HepG2 (cell line): Measurements from ENCODE around the gene SEPHS2. TPM values are rescaled to one million over a fixed set of nuclear protein-coding genes. Genes with fewer than 3 reads are reported as not detected.
A peak's percentile ranks its signal among the peaks of the same experiment; 100 is the strongest.

Source experiments
- ATF7-NPFF ChIP-seq: sonication (generic); formaldehyde crosslinking; IDR thresholded peaks from 2 replicates; pipeline ENCODE4 v1.8.1; 2023; ENCODE audit warnings: mild to moderate bottlenecking, low read depth, missing genetic modification reagents, moderate library complexity
- CBX1 ChIP-seq: IDR thresholded peaks from one replicate; pipeline ENCODE4 v1.6.1; 2016; ENCODE audit warnings: antibody characterized with exemption, low read depth
- CEBPG ChIP-seq: IDR thresholded peaks from 2 replicates; pipeline ENCODE4 v1.6.1; 2016
- CENPX ChIP-seq: sonication (generic); formaldehyde crosslinking; IDR thresholded peaks from 2 replicates; pipeline ENCODE4 v1.9.0; 2021; ENCODE audit warnings: mild to moderate bottlenecking, missing genetic modification reagents, moderate library complexity
- HDAC1 ChIP-seq: sonication (generic); formaldehyde crosslinking; IDR thresholded peaks from 2 replicates; pipeline ENCODE4 v1.5.1; 2020; ENCODE audit warnings: mild to moderate bottlenecking, missing genetic modification reagents
- IKZF4 ChIP-seq: sonication (generic); formaldehyde crosslinking; IDR thresholded peaks from 2 replicates; pipeline ENCODE4 v1.5.1; 2020; ENCODE audit warnings: borderline replicate concordance, mild to moderate bottlenecking, low read depth, missing genetic modification reagents; ENCODE audit errors: not compliant biosample characterization
- JUNB ChIP-seq: sonication (generic); formaldehyde crosslinking; IDR thresholded peaks from 2 replicates; pipeline ENCODE4 v1.8.0; 2022; ENCODE audit warnings: missing genetic modification reagents, mild to moderate bottlenecking, borderline replicate concordance
- KLF9 ChIP-seq: IDR thresholded peaks from 2 replicates; pipeline ENCODE4 v1.6.1; 2016; ENCODE audit warnings: low read depth
- NR2F6 ChIP-seq, 2 experiments: IDR thresholded peaks; 2 replicates each; pipeline ENCODE4 v1.6.1; 2016; ENCODE audit warnings: antibody characterized with exemption in 1 of 2, mild to moderate bottlenecking in 1 of 2
- POLR2A ChIP-seq, 2 experiments: IDR thresholded peaks; 2 replicates each; pipeline ENCODE4 v1.6.1; 2011; ENCODE audit warnings: low read depth in 2 of 2, low read length in 2 of 2, mild to moderate bottlenecking in 1 of 2, moderate library complexity in 1 of 2; ENCODE audit not compliant: insufficient read depth in 1 of 2
- PPARG ChIP-seq: conservative IDR thresholded peaks from 2 replicates; pipeline ENCODE4 v1.6.1; 2016; ENCODE audit warnings: missing biosample characterization, missing genetic modification reagents
- REPIN1 ChIP-seq: sonication (generic); formaldehyde crosslinking; IDR thresholded peaks from 2 replicates; pipeline ENCODE4 v1.8.0; 2022; ENCODE audit warnings: missing genetic modification reagents, low read depth, mild to moderate bottlenecking, borderline replicate concordance
- SALL2 ChIP-seq: sonication (generic); formaldehyde crosslinking; IDR thresholded peaks from 2 replicates; pipeline ENCODE4 v1.8.1; 2023; ENCODE audit warnings: mild to moderate bottlenecking, missing genetic modification reagents, inconsistent platforms
- SMC3 ChIP-seq: IDR thresholded peaks from 2 replicates; pipeline ENCODE4 v1.6.1; 2011; ENCODE audit warnings: low read length, improper control_type of control experiment
- SOX13 ChIP-seq, 3 experiments: fragments of 450-650 bp in 1 of 3; sonication (generic) in 1 of 3; formaldehyde crosslinking in 1 of 3; IDR thresholded peaks in 2 of 3; conservative IDR thresholded peaks in 1 of 3; 2 replicates each; pipeline versions ENCODE4 v1.5.0 to v1.6.1; 2016 to 2020; ENCODE audit warnings: antibody characterized with exemption in 1 of 3, mild to moderate bottlenecking in 1 of 3, missing compliant biosample characterization in 1 of 3, missing genetic modification reagents in 1 of 3, moderate library complexity in 1 of 3
- YEATS4 ChIP-seq: sonication (generic); formaldehyde crosslinking; IDR thresholded peaks from 2 replicates; pipeline ENCODE4 v1.4.0; 2020; ENCODE audit warnings: missing genetic modification reagents, borderline replicate concordance
- ZNF562 ChIP-seq: sonication (generic); formaldehyde crosslinking; IDR thresholded peaks from 2 replicates; pipeline ENCODE4 v1.8.0; 2022; ENCODE audit warnings: missing genetic modification reagents, borderline replicate concordance
- ZNF674 ChIP-seq: sonication (generic); formaldehyde crosslinking; IDR thresholded peaks from 2 replicates; pipeline ENCODE4 v1.5.0; 2020; ENCODE audit warnings: low read depth, mild to moderate bottlenecking, missing genetic modification reagents
- ZNF761 ChIP-seq: sonication (generic); formaldehyde crosslinking; conservative IDR thresholded peaks from 2 replicates; pipeline ENCODE4 v1.4.0; 2020; ENCODE audit warnings: mild to moderate bottlenecking, missing genetic modification reagents
- polyA plus RNA-seq, 8 experiments: library from polyadenylated mRNA; depleted of rRNA in 3 of 8; stranded (reverse) in 7 of 8; unstranded in 1 of 8; fragments of >200 nt; fragmentation: Illumina TruSeq in 4 of 8; extraction: Trizol in 4 of 8; gene quantifications; 2 replicates each; pipeline versions ENCODE4 v1.2.1 to v1.2.3, GENCODE V29; 2011 to 2016; ENCODE audit warnings: low read depth in 4 of 8, missing spikeins in 1 of 8, mixed read lengths in 1 of 8; ENCODE audit not compliant: insufficient read depth in 1 of 8
- total RNA-seq, 5 experiments: library from RNA; depleted of rRNA; stranded (reverse); fragments of >200 nt; fragmentation: Illumina TruSeq; extraction: Trizol; gene quantifications; 2 replicates each; pipeline ENCODE4 v1.2.3, GENCODE V29; 2016; ENCODE audit warnings: low read depth in 1 of 5
- TF ChIP-seq, protein P1 (sequence below), 2 experiments: IDR thresholded peaks; 2 replicates each; pipeline ENCODE4 v1.6.1; 2011 to 2012; ENCODE audit warnings: low read length in 2 of 2, borderline replicate concordance in 1 of 2, low read depth in 1 of 2, mild to moderate bottlenecking in 1 of 2, moderate library complexity in 1 of 2
- TF ChIP-seq, protein P2 (sequence below): sonication (generic); formaldehyde crosslinking; IDR thresholded peaks from 2 replicates; pipeline ENCODE4 v1.5.1; 2020; ENCODE audit warnings: mild to moderate bottlenecking, missing genetic modification reagents, moderate library complexity
- TF ChIP-seq, protein P3 (sequence below): sonication (generic); formaldehyde crosslinking; IDR thresholded peaks from 2 replicates; pipeline ENCODE4 v1.4.0; 2020; ENCODE audit warnings: missing genetic modification reagents
- TF ChIP-seq, protein P4 (sequence below): sonication (generic); formaldehyde crosslinking; IDR thresholded peaks from 2 replicates; pipeline ENCODE4 v1.4.0; 2020; ENCODE audit warnings: mild to moderate bottlenecking, low read depth, missing genetic modification reagents

Gene SEPHS2
- total and polyA plus RNA-seq, 2 of the 13 experiments (the other 11 are each of a cell fraction or from before 2014, with no cell fraction given) = 20.7 to 127 TPM

DNA sequence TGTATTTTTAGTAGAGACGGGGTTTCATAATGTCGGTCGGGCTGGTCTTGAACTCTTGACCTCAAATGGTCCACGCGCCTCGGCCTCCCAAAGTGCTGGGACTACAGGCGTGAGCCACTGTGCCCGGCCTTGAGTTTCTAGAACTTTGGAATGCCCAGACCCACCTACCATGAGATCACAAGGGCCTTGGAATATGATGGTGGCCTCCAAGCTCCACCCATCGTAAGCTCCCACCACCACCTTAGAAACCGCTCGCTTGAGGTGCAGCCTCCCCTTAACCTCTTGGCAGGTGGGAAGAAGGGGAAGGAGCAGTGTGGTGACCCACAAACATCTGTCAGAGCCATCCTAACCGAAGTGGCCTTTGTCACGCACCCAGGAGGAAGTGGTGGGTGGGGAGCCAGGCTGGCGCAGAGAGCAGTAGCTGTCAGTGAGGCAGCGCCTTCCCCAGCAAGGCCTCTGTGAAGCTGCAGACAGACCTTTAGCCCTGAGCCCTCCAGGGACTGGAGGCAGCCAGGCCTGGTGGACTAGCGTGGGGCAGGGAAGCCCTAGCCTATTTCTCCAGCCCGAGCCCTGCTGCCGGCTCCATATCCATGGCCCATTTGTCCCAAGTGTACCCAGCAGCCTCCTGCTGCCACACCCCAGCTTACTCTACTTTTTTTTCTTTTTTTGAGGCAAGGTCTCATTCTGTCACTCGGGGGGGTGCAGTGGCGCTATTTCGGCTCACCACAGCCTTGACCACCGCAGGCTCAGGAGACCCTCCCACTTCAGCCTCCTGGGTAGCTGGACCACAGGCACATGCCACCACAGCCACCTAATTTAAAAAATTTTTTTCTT is 13.1 kb upstream of the SEPHS2 start (continued):
- TF ChIP-seq SMC3 (no peak), ZNF674 (no peak), SALL2 (CRISPR knock-in tag) (no peak), HDAC1 (CRISPR knock-in tag) (peak; percentile 55), CEBPG (CRISPR knock-in tag) (no peak; the same call in none of the 2 replicates), ZNF761 (CRISPR knock-in tag) (no peak; the same call in 1 of the 2 replicates), POLR2A (IDR thresholded peaks at IDR 0.05; ENCODE audit: insufficient read depth in 1 of 2, low read depth in 2 of 2, low read length in 2 of 2) (peak; percentile 55 to 66; a peak in 3 of 4 replicates), REPIN1 (CRISPR knock-in tag) (peak; percentile 71; the same call in 1 of the 2 replicates), ZNF562 (no peak), CBX1 (no peak), JUNB (CRISPR knock-in tag) (no peak), NR2F6 (IDR thresholded peaks at IDR 0.05) (peak; percentile 59), NR2F6 (CRISPR knock-in tag; IDR thresholded peaks at IDR 0.05) (peak; percentile 54), SOX13 (IDR thresholded peaks at IDR 0.05) (no peak), SOX13 (CRISPR knock-in tag; conservative IDR thresholded peaks at IDR 0.05 in 1 of 2, IDR thresholded peaks at IDR 0.05 in 1 of 2) (peak in 1 of 2 experiments; percentile 45; a peak in 2 of 4 replicates), PPARG (CRISPR knock-in tag) (no peak), YEATS4 (no peak; the same call in 1 of the 2 replicates), IKZF4 (CRISPR knock-in tag) (peak; percentile 88), ATF7-NPFF (CRISPR knock-in tag) (peak; percentile 49; the same call in 1 of the 2 replicates), KLF9 (CRISPR knock-in tag) (no peak; the same call in 1 of the 2 replicates), CENPX (no peak)
- TF ChIP-seq, protein P1, sequence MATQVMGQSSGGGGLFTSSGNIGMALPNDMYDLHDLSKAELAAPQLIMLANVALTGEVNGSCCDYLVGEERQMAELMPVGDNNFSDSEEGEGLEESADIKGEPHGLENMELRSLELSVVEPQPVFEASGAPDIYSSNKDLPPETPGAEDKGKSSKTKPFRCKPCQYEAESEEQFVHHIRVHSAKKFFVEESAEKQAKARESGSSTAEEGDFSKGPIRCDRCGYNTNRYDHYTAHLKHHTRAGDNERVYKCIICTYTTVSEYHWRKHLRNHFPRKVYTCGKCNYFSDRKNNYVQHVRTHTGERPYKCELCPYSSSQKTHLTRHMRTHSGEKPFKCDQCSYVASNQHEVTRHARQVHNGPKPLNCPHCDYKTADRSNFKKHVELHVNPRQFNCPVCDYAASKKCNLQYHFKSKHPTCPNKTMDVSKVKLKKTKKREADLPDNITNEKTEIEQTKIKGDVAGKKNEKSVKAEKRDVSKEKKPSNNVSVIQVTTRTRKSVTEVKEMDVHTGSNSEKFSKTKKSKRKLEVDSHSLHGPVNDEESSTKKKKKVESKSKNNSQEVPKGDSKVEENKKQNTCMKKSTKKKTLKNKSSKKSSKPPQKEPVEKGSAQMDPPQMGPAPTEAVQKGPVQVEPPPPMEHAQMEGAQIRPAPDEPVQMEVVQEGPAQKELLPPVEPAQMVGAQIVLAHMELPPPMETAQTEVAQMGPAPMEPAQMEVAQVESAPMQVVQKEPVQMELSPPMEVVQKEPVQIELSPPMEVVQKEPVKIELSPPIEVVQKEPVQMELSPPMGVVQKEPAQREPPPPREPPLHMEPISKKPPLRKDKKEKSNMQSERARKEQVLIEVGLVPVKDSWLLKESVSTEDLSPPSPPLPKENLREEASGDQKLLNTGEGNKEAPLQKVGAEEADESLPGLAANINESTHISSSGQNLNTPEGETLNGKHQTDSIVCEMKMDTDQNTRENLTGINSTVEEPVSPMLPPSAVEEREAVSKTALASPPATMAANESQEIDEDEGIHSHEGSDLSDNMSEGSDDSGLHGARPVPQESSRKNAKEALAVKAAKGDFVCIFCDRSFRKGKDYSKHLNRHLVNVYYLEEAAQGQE (IDR thresholded peaks at IDR 0.05; ENCODE audit: borderline replicate concordance in 1 of 2, low read depth in 1 of 2, low read length in 2 of 2) = no peak; a peak in 1 of 4 replicates
- TF ChIP-seq, protein P2, sequence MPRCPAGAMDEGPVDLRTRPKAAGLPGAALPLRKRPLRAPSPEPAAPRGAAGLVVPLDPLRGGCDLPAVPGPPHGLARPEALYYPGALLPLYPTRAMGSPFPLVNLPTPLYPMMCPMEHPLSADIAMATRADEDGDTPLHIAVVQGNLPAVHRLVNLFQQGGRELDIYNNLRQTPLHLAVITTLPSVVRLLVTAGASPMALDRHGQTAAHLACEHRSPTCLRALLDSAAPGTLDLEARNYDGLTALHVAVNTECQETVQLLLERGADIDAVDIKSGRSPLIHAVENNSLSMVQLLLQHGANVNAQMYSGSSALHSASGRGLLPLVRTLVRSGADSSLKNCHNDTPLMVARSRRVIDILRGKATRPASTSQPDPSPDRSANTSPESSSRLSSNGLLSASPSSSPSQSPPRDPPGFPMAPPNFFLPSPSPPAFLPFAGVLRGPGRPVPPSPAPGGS (CRISPR knock-in tag) = peak; percentile 85
- TF ChIP-seq, protein P3, sequence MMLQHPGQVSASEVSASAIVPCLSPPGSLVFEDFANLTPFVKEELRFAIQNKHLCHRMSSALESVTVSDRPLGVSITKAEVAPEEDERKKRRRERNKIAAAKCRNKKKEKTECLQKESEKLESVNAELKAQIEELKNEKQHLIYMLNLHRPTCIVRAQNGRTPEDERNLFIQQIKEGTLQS (CRISPR knock-in tag) = 0 out of 2 replicates have a peak, but pooled peaks have one; percentile 24
- TF ChIP-seq, protein P4, sequence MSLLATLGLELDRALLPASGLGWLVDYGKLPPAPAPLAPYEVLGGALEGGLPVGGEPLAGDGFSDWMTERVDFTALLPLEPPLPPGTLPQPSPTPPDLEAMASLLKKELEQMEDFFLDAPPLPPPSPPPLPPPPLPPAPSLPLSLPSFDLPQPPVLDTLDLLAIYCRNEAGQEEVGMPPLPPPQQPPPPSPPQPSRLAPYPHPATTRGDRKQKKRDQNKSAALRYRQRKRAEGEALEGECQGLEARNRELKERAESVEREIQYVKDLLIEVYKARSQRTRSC = no peak
